DMS153 (cell line): ENCODE data around the gene KCTD14.
"Not testable (repeated sequence)": the region's sequence is repeated elsewhere in the genome, so short reads cannot be mapped to it uniquely, and the experiment has no call there.

ENCODE experiments used
- DNase-seq: peaks from one replicate; lab custom pipeline; 2025; lab: John Stamatoyannopoulos, UW

Gene KCTD14

GRCh38 chr11:78023426-78023825 is 350 bp upstream of the KCTD14 start:
- DNase-seq, result no peak

GRCh38 chr11:78021611-78022010 is 1.5 kb downstream of the KCTD14 start:
- DNase-seq, result no peak

- no peak for DNase-seq
Measured at GRCh38 chr11:78020246-78020645, 2.8 kb downstream of the KCTD14 start.

GRCh38 chr11:78019808-78020207 is 3.3 kb downstream of the KCTD14 start:
- no peak for DNase-seq

GRCh38 chr11:78015878-78016277 is 7.2 kb downstream of the KCTD14 start:
- DNase-seq, result no peak

GRCh38 chr11:78014937-78015520 is 8.0 kb downstream of the KCTD14 start:
- DNase-seq, result not testable (repeated sequence)

- no peak for DNase-seq
Measured at GRCh38 chr11:78011301-78011700, 11.8 kb downstream of the KCTD14 start.

- DNase-seq, result no peak
Measured at GRCh38 chr11:78010755-78011154, 12.3 kb downstream of the KCTD14 start.

- no peak for DNase-seq
Measured at GRCh38 chr11:78010304-78010703, 12.8 kb downstream of the KCTD14 start.

GRCh38 chr11:78009062-78009461 is 14.0 kb downstream of the KCTD14 start:
- DNase-seq, result no peak

- peak; percentile 86 for DNase-seq
Measured at GRCh38 chr11:78000193-78000592, 22.9 kb downstream of the KCTD14 start.

GRCh38 chr11:77999446-78000030 is 23.5 kb downstream of the KCTD14 start:
- DNase-seq, result no peak

GRCh38 chr11:77994434-77995362 is 28.4 kb downstream of the KCTD14 start, which contains the start of gene INTS4:
INTS4 (minus strand) TSS chr11:77994668; CDS start chr11:77994643, 25 bp downstream.
- DNase-seq, result peak; percentile 100

- no peak for DNase-seq
Measured at GRCh38 chr11:77993902-77994301, 29.2 kb downstream of the KCTD14 start.

GRCh38 chr11:77990981-77991380 is 32.1 kb downstream of the KCTD14 start:
- no peak for DNase-seq

GRCh38 chr11:77986456-77986855 is 36.6 kb downstream of the KCTD14 start:
- DNase-seq, result not testable (repeated sequence)

- no peak for DNase-seq
Measured at GRCh38 chr11:77981346-77981947, 41.6 kb downstream of the KCTD14 start.

GRCh38 chr11:77968337-77968736 is 54.7 kb downstream of the KCTD14 start:
- no peak for DNase-seq

- DNase-seq, result peak; percentile 36
Measured at GRCh38 chr11:77967753-77968152, 55.3 kb downstream of the KCTD14 start.

GRCh38 chr11:77967121-77967520 is 56.0 kb downstream of the KCTD14 start:
- DNase-seq, result no peak

GRCh38 chr11:77966338-77966737 is 56.7 kb downstream of the KCTD14 start:
- no peak for DNase-seq
